ENCODE measurements around the gene LTB4R.

- TF ChIP-seq CTCF (IDR thresholded peaks at IDR 0.05; ENCODE audit: low read depth, low read length) (no peak), EZH2phosphoT487 (IDR thresholded peaks at IDR 0.05; ENCODE audit: low read depth) (no peak)
Observed at GRCh38 chr14:24269910-24270536, 41.3 kb upstream of the LTB4R start.

Data from OCI-LY3 (cell line).